AG10803 (cell line): ENCODE data around the gene MARCOL.

ENCODE experiments used
- DNase-seq: peaks from one replicate; pipeline ENCODE4 v3.0.0; 2010; ENCODE audit warnings: low read depth
- H3K4me3 ChIP-seq: 2 replicates; pipeline ENCODE4 v1.5.1; 2011; ENCODE audit warnings: mild to moderate bottlenecking, low read length, control low read depth
- CTCF ChIP-seq: conservative IDR thresholded peaks from 2 replicates; pipeline ENCODE4 v1.5.1; 2011; ENCODE audit warnings: mild to moderate bottlenecking, low read length, control low read depth, inconsistent platforms

The MARCOL gene

GRCh38 chr5:148238418-148238794 lies at the start of gene MARCOL:
TSS of gene MARCOL (plus strand) at chr5:148238525. CDS start at chr5:148238598, 73 bp downstream.
- no peak within 1 kb of the TSS for H3K4me3 ChIP-seq
- DNase-seq, result no peak
- no peak for TF ChIP-seq CTCF

- no peak for TF ChIP-seq CTCF
- H3K4me3 ChIP-seq, result no peak overlapping the region
- no peak for DNase-seq
Observed at GRCh38 chr5:148191010-148191409, 47.3 kb upstream of the MARCOL start.

- DNase-seq, result no peak
- no peak overlapping the region for H3K4me3 ChIP-seq
- TF ChIP-seq CTCF, result no peak
Observed at GRCh38 chr5:148193202-148193601, 45.1 kb upstream of the MARCOL start.

- no peak for DNase-seq
Observed at GRCh38 chr5:148201151-148201550, 37.2 kb upstream of the MARCOL start.

GRCh38 chr5:148202531-148203203 lies 35.7 kb upstream of the MARCOL start, which contains the start of gene SPINK6:
TSS of gene SPINK6 (plus strand) at chr5:148203042. CDS start at chr5:148203097, 55 bp downstream.
- no peak for TF ChIP-seq CTCF
- no peak for DNase-seq
- no peak within 1 kb of the TSS for H3K4me3 ChIP-seq

More at GRCh38 chr5:148201151-148201550, 37.2 kb upstream of the MARCOL start:
- no peak for TF ChIP-seq CTCF
- no peak overlapping the region for H3K4me3 ChIP-seq

- no peak overlapping the region for H3K4me3 ChIP-seq
- no peak for DNase-seq
- TF ChIP-seq CTCF, result no peak
Observed at GRCh38 chr5:148205044-148205806, 33.1 kb upstream of the MARCOL start.

GRCh38 chr5:148205865-148206264 lies 32.5 kb upstream of the MARCOL start:
- TF ChIP-seq CTCF, result no peak
- no peak overlapping the region for H3K4me3 ChIP-seq
- no peak for DNase-seq
